Fibroblast of skin of left quadriceps (primary cell): ENCODE measurements around the gene AK1.
A peak's percentile ranks its signal among the peaks of the same experiment; 100 is the strongest.
"Not testable (repeated sequence)": the region's sequence is repeated elsewhere in the genome, so short reads cannot be mapped to it uniquely, and the experiment has no call there.

Experiments
- DNase-seq, 2 experiments: peaks; one replicate each; pipeline ENCODE4 v3.0.0-alpha.2; 2013; ENCODE audit warnings: low read depth in 2 of 2

AK1 gene

GRCh38 chr9:127848756-127849504 lies 28.5 kb downstream of the AK1 start:
- DNase-seq: no peak

GRCh38 chr9:127847833-127848755 lies 29.4 kb downstream of the AK1 start:
- no peak for DNase-seq

- DNase-seq: no peak
Measured at GRCh38 chr9:127847178-127847510, 30.3 kb downstream of the AK1 start.

- DNase-seq: no peak
Measured at GRCh38 chr9:127846443-127847177, 30.9 kb downstream of the AK1 start.

GRCh38 chr9:127845619-127846018 lies 31.9 kb downstream of the AK1 start:
- DNase-seq: not testable (repeated sequence)

- DNase-seq: no peak
Measured at GRCh38 chr9:127844821-127845359, 32.6 kb downstream of the AK1 start.

- no peak for DNase-seq
Measured at GRCh38 chr9:127841087-127841835, 36.2 kb downstream of the AK1 start.

- DNase-seq: peak in 1 of 2 experiments; percentile 15
Measured at GRCh38 chr9:127838375-127839078, 38.9 kb downstream of the AK1 start.

- DNase-seq: no peak
Measured at GRCh38 chr9:127837346-127837745, 40.1 kb downstream of the AK1 start.

GRCh38 chr9:127836561-127836960 lies 40.9 kb downstream of the AK1 start:
- DNase-seq: not testable (repeated sequence)

- DNase-seq: peak in 1 of 2 experiments; percentile 28
Measured at GRCh38 chr9:127835991-127836516, 41.4 kb downstream of the AK1 start.

- DNase-seq: no peak
Measured at GRCh38 chr9:127833555-127833954, 43.9 kb downstream of the AK1 start.

GRCh38 chr9:127832248-127832647 lies 45.2 kb downstream of the AK1 start:
- DNase-seq: no peak

GRCh38 chr9:127829205-127829906 lies 48.1 kb downstream of the AK1 start:
- DNase-seq: no peak

- DNase-seq: no peak
Measured at GRCh38 chr9:127828262-127829031, 49.0 kb downstream of the AK1 start.

- DNase-seq: no peak
Measured at GRCh38 chr9:127826253-127826913, 51.1 kb downstream of the AK1 start.

GRCh38 chr9:127825319-127826051 lies 52.0 kb downstream of the AK1 start:
- no peak for DNase-seq

GRCh38 chr9:127822108-127822507 lies 55.4 kb downstream of the AK1 start:
- DNase-seq: no peak
